ENCODE data around the gene SLC25A12. TPM values are rescaled to one million over a fixed set of nuclear protein-coding genes. Genes with fewer than 3 reads are reported as not detected.

The SLC25A12 gene
- total and polyA plus RNA-seq, 9 of the 15 experiments (the other 6 are each of a cell fraction or from before 2014, with no cell fraction given): 13.5 to 36.5 (median 21.7) TPM

Small RNAs within 50 kb of the gene (small RNA-seq; reads per million reads assigned to genes)
- gene RNU6-182P: not detected

Other genes with a start within 250 kb of the SLC25A12 start
- 62.8 and 66.3 TPM in 2 replicates for gene DYNC1I2, start 206.8 kb downstream of the SLC25A12 start, total RNA-seq (2014; rRNA removed)
- gene DYNC1I2, start 206.8 kb downstream of the SLC25A12 start, total RNA-seq (2014; rRNA removed; fragmentation: Illumina TruSeq; extraction: Trizol): 100 and 115 TPM in 2 replicates
- gene DYNC1I2, start 206.8 kb downstream of the SLC25A12 start, total RNA-seq (2015; rRNA removed; fragmentation: Illumina TruSeq; extraction: Trizol): 94.8 and 114 TPM in 2 replicates
- 72.3 and 75.6 TPM in 2 replicates for gene DYNC1I2, start 206.8 kb downstream of the SLC25A12 start, total RNA-seq (2021)
- 148 and 204 TPM in 2 replicates for gene DYNC1I2, start 206.8 kb downstream of the SLC25A12 start, polyA plus RNA-seq (2011; rRNA removed)
- 110 and 132 TPM in 2 replicates for gene DYNC1I2, start 206.8 kb downstream of the SLC25A12 start, polyA plus RNA-seq (2014; fragmentation: Illumina TruSeq; extraction: Trizol)
- gene DYNC1I2, start 206.8 kb downstream of the SLC25A12 start, polyA plus RNA-seq (2014; fragmentation: Nextera tagmentation; extraction: Ambion mirVana): 100 to 1,000 TPM in 1 of 2 experiments, 10 to 100 TPM in 1; 59.1 to 119 TPM
- gene DYNC1I2, start 206.8 kb downstream of the SLC25A12 start, polyA plus RNA-seq (2014; rRNA removed): 83.2 and 87.1 TPM in 2 replicates
- gene HAT1, start 28.2 kb upstream of the SLC25A12 start, total RNA-seq (2014; rRNA removed): 104 and 125 TPM in 2 replicates
- gene HAT1, start 28.2 kb upstream of the SLC25A12 start, total RNA-seq (2014; rRNA removed; fragmentation: Illumina TruSeq; extraction: Trizol): 216 and 262 TPM in 2 replicates
- 159 and 171 TPM in 2 replicates for gene HAT1, start 28.2 kb upstream of the SLC25A12 start, total RNA-seq (2015; rRNA removed; fragmentation: Illumina TruSeq; extraction: Trizol)
- 148 and 162 TPM in 2 replicates for gene HAT1, start 28.2 kb upstream of the SLC25A12 start, total RNA-seq (2021)
- gene HAT1, start 28.2 kb upstream of the SLC25A12 start, polyA plus RNA-seq (2011; rRNA removed): 176 and 298 TPM in 2 replicates
- gene HAT1, start 28.2 kb upstream of the SLC25A12 start, polyA plus RNA-seq (2014; fragmentation: Illumina TruSeq; extraction: Trizol): 243 and 269 TPM in 2 replicates
- gene HAT1, start 28.2 kb upstream of the SLC25A12 start, polyA plus RNA-seq (2014; fragmentation: Nextera tagmentation; extraction: Ambion mirVana): 100 to 1,000 TPM; 369 to 384 TPM
- gene HAT1, start 28.2 kb upstream of the SLC25A12 start, polyA plus RNA-seq (2014; rRNA removed): 217 and 244 TPM in 2 replicates
- gene METAP1D, start 105.7 kb upstream of the SLC25A12 start, total RNA-seq (2014; rRNA removed): 10.2 TPM in 2 replicates
- 17.0 and 17.2 TPM in 2 replicates for gene METAP1D, start 105.7 kb upstream of the SLC25A12 start, total RNA-seq (2014; rRNA removed; fragmentation: Illumina TruSeq; extraction: Trizol)
- 15.6 and 17.8 TPM in 2 replicates for gene METAP1D, start 105.7 kb upstream of the SLC25A12 start, total RNA-seq (2015; rRNA removed; fragmentation: Illumina TruSeq; extraction: Trizol)
- 9.9 and 10.8 TPM in 2 replicates for gene METAP1D, start 105.7 kb upstream of the SLC25A12 start, total RNA-seq (2021)
- 20.0 and 22.5 TPM in 2 replicates for gene METAP1D, start 105.7 kb upstream of the SLC25A12 start, polyA plus RNA-seq (2011; rRNA removed)
- gene METAP1D, start 105.7 kb upstream of the SLC25A12 start, polyA plus RNA-seq (2014; fragmentation: Illumina TruSeq; extraction: Trizol): 16.7 and 23.4 TPM in 2 replicates
- 10 to 100 TPM in 1 of 2 experiments, 1 to 10 TPM in 1; 8.0 to 10.4 TPM for gene METAP1D, start 105.7 kb upstream of the SLC25A12 start, polyA plus RNA-seq (2014; fragmentation: Nextera tagmentation; extraction: Ambion mirVana)
- gene METAP1D, start 105.7 kb upstream of the SLC25A12 start, polyA plus RNA-seq (2014; rRNA removed): 15.7 and 17.8 TPM in 2 replicates
- gene DLX1, start 191.3 kb upstream of the SLC25A12 start, total RNA-seq (2014; rRNA removed): 9.6 and 11.1 TPM in 2 replicates
- 5.4 and 6.3 TPM in 2 replicates for gene DLX1, start 191.3 kb upstream of the SLC25A12 start, total RNA-seq (2014; rRNA removed; fragmentation: Illumina TruSeq; extraction: Trizol)
- 9.8 and 9.9 TPM in 2 replicates for gene DLX1, start 191.3 kb upstream of the SLC25A12 start, total RNA-seq (2015; rRNA removed; fragmentation: Illumina TruSeq; extraction: Trizol)
- 16.1 and 19.0 TPM in 2 replicates for gene DLX1, start 191.3 kb upstream of the SLC25A12 start, total RNA-seq (2021)
- gene DLX1, start 191.3 kb upstream of the SLC25A12 start, polyA plus RNA-seq (2011; rRNA removed): 8.0 and 13.5 TPM in 2 replicates
- gene DLX1, start 191.3 kb upstream of the SLC25A12 start, polyA plus RNA-seq (2014; fragmentation: Illumina TruSeq; extraction: Trizol): 13.6 and 15.6 TPM in 2 replicates
- gene DLX1, start 191.3 kb upstream of the SLC25A12 start, polyA plus RNA-seq (2014; fragmentation: Nextera tagmentation; extraction: Ambion mirVana): 1 to 10 TPM; 1.9 to 2.0 TPM
- 26.2 and 26.5 TPM in 2 replicates for gene DLX1, start 191.3 kb upstream of the SLC25A12 start, polyA plus RNA-seq (2014; rRNA removed)
- gene DLX2, start 208.7 kb upstream of the SLC25A12 start, total RNA-seq (2014; rRNA removed): 0.86 and 1.7 TPM in 2 replicates
- 0.15 and 0.29 TPM in 2 replicates for gene DLX2, start 208.7 kb upstream of the SLC25A12 start, total RNA-seq (2014; rRNA removed; fragmentation: Illumina TruSeq; extraction: Trizol)
- gene DLX2, start 208.7 kb upstream of the SLC25A12 start, total RNA-seq (2015; rRNA removed; fragmentation: Illumina TruSeq; extraction: Trizol): 0.51 and 0.64 TPM in 2 replicates
- gene DLX2, start 208.7 kb upstream of the SLC25A12 start, total RNA-seq (2021): 3.6 and 4.3 TPM in 2 replicates
- 0.14 and 0.31 TPM in 2 replicates for gene DLX2, start 208.7 kb upstream of the SLC25A12 start, polyA plus RNA-seq (2011; rRNA removed)
- gene DLX2, start 208.7 kb upstream of the SLC25A12 start, polyA plus RNA-seq (2014; fragmentation: Illumina TruSeq; extraction: Trizol): 1.4 and 2.0 TPM in 2 replicates
- 1 to 10 TPM in 1 of 2 experiments, under 1 TPM in 1; 0.49 to 2.1 TPM for gene DLX2, start 208.7 kb upstream of the SLC25A12 start, polyA plus RNA-seq (2014; fragmentation: Nextera tagmentation; extraction: Ambion mirVana)
- 2.0 and 2.9 TPM in 2 replicates for gene DLX2, start 208.7 kb upstream of the SLC25A12 start, polyA plus RNA-seq (2014; rRNA removed)

Data from K562 (cell line).